H1 (cell line): Measurements from ENCODE around the gene HSD17B13.

Experiments used
- ATF3 ChIP-seq: IDR thresholded peaks from 2 replicates; pipeline ENCODE4 v1.6.1; 2011; ENCODE audit warnings: low read depth, mild to moderate bottlenecking, low read length; ENCODE audit not compliant: insufficient read depth
- CBX5 ChIP-seq: fragments of 300-800, 300-1000 bp; sonication (generic); IDR thresholded peaks from 2 replicates; pipeline ENCODE4 v1.7.1; 2016; ENCODE audit warnings: antibody characterized with exemption, low read length, low read depth
- CTCF ChIP-seq, 3 experiments: IDR thresholded peaks; 1 replicate in 2 of 3; 2 replicates in 1 of 3; pipeline versions ENCODE4 v1.5.1 to v1.6.1; 2011; ENCODE audit warnings: low read length in 3 of 3, mild to moderate bottlenecking in 3 of 3, inconsistent platforms in 2 of 3, low read depth in 1 of 3, moderate library complexity in 1 of 3; ENCODE audit not compliant: insufficient read depth in 1 of 3; ENCODE audit errors: control extremely low read depth in 1 of 3
- KDM4A ChIP-seq: IDR thresholded peaks from one replicate; pipeline ENCODE4 v1.7.1; 2012; ENCODE audit warnings: low read depth, mild to moderate bottlenecking, moderate library complexity, low read length, inconsistent platforms; ENCODE audit not compliant: severe bottlenecking
- POLR2A ChIP-seq, 2 experiments: IDR thresholded peaks; 1 replicate in 1 of 2; 2 replicates in 1 of 2; pipeline ENCODE4 v1.6.1; 2011; ENCODE audit warnings: low read depth in 2 of 2, low read length in 2 of 2, mild to moderate bottlenecking in 2 of 2; ENCODE audit errors: control extremely low read depth in 1 of 2
- SP2 ChIP-seq: IDR thresholded peaks from 2 replicates; pipeline ENCODE4 v1.6.1; 2012; ENCODE audit warnings: mild to moderate bottlenecking, low read length, inconsistent platforms
- TBP ChIP-seq: IDR thresholded peaks from 2 replicates; pipeline ENCODE4 v1.6.1; 2011; ENCODE audit warnings: low read depth, low read length, improper control_type of control experiment
- TF ChIP-seq, protein P1 (sequence below): IDR thresholded peaks from 2 replicates; pipeline ENCODE4 v1.6.1; 2012; ENCODE audit warnings: inconsistent platforms

DNA sequence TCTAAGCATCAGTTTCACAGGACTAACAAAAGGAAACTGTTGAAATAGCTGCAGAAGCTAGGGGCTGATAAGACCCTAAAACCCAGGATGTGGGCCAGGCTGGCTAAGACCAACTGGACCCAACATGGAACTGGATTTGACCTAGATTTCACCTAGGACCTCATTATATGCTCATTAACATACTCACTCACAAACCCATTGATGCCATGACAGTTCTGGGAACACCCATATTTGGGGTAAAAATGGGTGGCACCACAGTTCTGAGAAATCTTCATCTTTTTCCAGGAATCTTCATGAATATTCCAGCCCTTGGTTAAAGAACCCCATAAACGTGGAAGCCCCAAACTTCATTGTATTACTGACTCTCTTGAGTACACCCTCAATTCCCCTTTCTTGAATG, 41.1 kb downstream of the HSD17B13 start:
- TF ChIP-seq SP2 (no peak), KDM4A (no peak), CTCF (IDR thresholded peaks at IDR 0.05; ENCODE audit: control extremely low read depth in 1 of 3, insufficient read depth in 1 of 3, low read depth in 1 of 3, low read length in 3 of 3) (no peak), POLR2A (IDR thresholded peaks at IDR 0.05; ENCODE audit: control extremely low read depth in 1 of 2, low read depth in 2 of 2, low read length in 2 of 2) (no peak), TBP (no peak), CBX5 (no peak), ATF3 (no peak)
- TF ChIP-seq, protein P1, sequence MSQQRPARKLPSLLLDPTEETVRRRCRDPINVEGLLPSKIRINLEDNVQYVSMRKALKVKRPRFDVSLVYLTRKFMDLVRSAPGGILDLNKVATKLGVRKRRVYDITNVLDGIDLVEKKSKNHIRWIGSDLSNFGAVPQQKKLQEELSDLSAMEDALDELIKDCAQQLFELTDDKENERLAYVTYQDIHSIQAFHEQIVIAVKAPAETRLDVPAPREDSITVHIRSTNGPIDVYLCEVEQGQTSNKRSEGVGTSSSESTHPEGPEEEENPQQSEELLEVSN, result no peak
